ENCODE measurements around the gene CDC25B. TPM values are rescaled to one million over a fixed set of nuclear protein-coding genes. Genes with fewer than 3 reads are reported as not detected.

The CDC25B gene
- total and polyA plus RNA-seq, 2 of the 13 experiments (the other 11 are each of a cell fraction or from before 2014, with no cell fraction given), result 14.5 to 19.4 TPM

DNA sequence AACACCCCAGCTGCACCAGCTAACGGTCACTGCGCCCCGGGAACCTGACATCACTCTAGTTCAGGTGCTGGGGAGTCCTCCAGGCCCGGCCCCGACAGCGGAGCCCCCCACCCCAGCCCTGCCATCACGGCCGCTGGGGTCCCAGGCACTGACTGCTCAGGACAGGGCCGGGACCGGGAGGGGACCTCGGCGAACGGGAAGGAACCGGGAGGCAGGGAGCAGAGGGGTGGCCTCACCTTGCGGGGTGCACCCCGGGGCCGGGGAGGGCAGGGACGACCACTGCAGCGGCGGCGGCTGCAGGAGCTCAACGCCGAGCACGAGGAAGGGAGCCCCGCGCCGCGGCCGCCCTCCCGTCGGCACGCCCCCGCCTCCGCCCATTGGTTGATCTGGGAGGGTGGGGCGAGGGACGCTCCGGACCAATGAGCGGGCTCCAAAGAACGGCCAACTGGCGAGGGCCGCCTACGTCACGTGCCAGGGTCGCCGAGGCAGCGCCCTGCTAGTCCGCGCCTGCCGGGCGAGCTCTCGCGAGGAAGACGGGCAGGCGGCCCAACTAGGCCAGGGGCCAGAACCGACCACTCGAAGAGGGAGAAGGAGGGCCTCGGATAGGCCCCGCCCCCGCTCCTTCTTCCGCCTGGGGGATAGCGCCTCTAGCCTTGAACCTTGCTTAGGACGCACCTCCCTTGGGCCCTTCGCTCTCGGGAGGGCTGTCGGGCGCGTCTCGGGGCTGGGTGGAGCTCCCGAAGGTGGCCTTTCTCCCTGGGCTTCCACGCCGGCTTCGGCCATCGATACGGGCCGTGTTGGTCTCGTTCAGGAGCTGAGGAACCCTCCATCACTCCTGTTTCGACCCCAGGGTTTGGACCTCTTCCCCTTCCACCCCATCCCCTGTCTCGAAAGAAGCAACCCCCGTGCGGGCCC is 28.4 kb upstream of the CDC25B start, which contains the start of gene ADISSP (continued):
- TF ChIP-seq ZNF574 (CRISPR knock-in tag; IDR thresholded peaks at IDR 0.05) (peak; percentile 71; the same call in 1 of the 2 replicates), RBAK (CRISPR knock-in tag; IDR thresholded peaks at IDR 0.05) (no peak), ZNF709 (CRISPR knock-in tag; IDR thresholded peaks at IDR 0.05) (peak; percentile 98), ZNF792 (CRISPR knock-in tag; IDR thresholded peaks at IDR 0.05) (peak; percentile 77; the same call in 1 of the 2 replicates), DNMT3B (CRISPR knock-in tag; conservative IDR thresholded peaks at IDR 0.05) (no peak), EP300 (IDR thresholded peaks at IDR 0.05; ENCODE audit: low read depth in 2 of 2, low read length in 2 of 2) (0 out of 4 replicates have a peak, but pooled peaks of 1 of the 2 experiments have one; percentile 10), EP300 (CRISPR knock-in tag; IDR thresholded peaks at IDR 0.05; ENCODE audit: borderline replicate concordance) (no peak; the same call in 1 of the 2 replicates), PPARG (CRISPR knock-in tag; conservative IDR thresholded peaks at IDR 0.05) (peak; percentile 90), ZNF724P (CRISPR knock-in tag; IDR thresholded peaks at IDR 0.05; ENCODE audit: borderline replicate concordance) (peak; percentile 97; the same call in 1 of the 2 replicates), ZNF7 (CRISPR knock-in tag; IDR thresholded peaks at IDR 0.05) (peak; percentile 46; the same call in 1 of the 2 replicates), AGO1 (IDR thresholded peaks at IDR 0.05; ENCODE audit: low read depth, low read length, poor library complexity, severe bottlenecking) (peak; percentile 74), IKZF1 (IDR thresholded peaks at IDR 0.05) (no peak), U2AF1 (optimal IDR thresholded peaks at IDR 0.05; ENCODE audit: low read depth, low read length) (peak; percentile 96), SOX6 (IDR thresholded peaks at IDR 0.05) (no peak), SOX6 (CRISPR knock-in tag; IDR thresholded peaks at IDR 0.05) (peak; percentile 68), ZNF607 (CRISPR knock-in tag; IDR thresholded peaks at IDR 0.05; ENCODE audit: borderline replicate concordance) (peak; percentile 92), HMG20B (CRISPR knock-in tag; conservative IDR thresholded peaks at IDR 0.05) (peak; percentile 57; the same call in 1 of the 2 replicates)
- TF ChIP-seq, protein P1, sequence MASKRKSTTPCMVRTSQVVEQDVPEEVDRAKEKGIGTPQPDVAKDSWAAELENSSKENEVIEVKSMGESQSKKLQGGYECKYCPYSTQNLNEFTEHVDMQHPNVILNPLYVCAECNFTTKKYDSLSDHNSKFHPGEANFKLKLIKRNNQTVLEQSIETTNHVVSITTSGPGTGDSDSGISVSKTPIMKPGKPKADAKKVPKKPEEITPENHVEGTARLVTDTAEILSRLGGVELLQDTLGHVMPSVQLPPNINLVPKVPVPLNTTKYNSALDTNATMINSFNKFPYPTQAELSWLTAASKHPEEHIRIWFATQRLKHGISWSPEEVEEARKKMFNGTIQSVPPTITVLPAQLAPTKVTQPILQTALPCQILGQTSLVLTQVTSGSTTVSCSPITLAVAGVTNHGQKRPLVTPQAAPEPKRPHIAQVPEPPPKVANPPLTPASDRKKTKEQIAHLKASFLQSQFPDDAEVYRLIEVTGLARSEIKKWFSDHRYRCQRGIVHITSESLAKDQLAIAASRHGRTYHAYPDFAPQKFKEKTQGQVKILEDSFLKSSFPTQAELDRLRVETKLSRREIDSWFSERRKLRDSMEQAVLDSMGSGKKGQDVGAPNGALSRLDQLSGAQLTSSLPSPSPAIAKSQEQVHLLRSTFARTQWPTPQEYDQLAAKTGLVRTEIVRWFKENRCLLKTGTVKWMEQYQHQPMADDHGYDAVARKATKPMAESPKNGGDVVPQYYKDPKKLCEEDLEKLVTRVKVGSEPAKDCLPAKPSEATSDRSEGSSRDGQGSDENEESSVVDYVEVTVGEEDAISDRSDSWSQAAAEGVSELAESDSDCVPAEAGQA (IDR thresholded peaks at IDR 0.05; ENCODE audit: low read depth), result no peak; the same call in 1 of the 2 replicates
- TF ChIP-seq, protein P1 (CRISPR knock-in tag; IDR thresholded peaks at IDR 0.05; ENCODE audit: borderline replicate concordance), result no peak; the same call in 1 of the 2 replicates
- TF ChIP-seq, protein P2, sequence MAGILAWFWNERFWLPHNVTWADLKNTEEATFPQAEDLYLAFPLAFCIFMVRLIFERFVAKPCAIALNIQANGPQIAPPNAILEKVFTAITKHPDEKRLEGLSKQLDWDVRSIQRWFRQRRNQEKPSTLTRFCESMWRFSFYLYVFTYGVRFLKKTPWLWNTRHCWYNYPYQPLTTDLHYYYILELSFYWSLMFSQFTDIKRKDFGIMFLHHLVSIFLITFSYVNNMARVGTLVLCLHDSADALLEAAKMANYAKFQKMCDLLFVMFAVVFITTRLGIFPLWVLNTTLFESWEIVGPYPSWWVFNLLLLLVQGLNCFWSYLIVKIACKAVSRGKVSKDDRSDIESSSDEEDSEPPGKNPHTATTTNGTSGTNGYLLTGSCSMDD (CRISPR knock-in tag; IDR thresholded peaks at IDR 0.05), result peak; percentile 55; the same call in 1 of the 2 replicates

All from HepG2 (cell line).